H9 (cell line): Measurements from ENCODE around the gene MDGA2. TPM values are rescaled to one million over a fixed set of nuclear protein-coding genes. Genes with fewer than 3 reads are reported as not detected.

Source experiments
- DNase-seq: peaks from one replicate; pipeline ENCODE4 v3.0.0-alpha.2; 2017
- H2AFZ ChIP-seq: one replicate; pipeline ENCODE4 v1.6.1; 2013; ENCODE audit warnings: mild to moderate bottlenecking, low read length, control low read depth, moderate library complexity
- H2AK5ac ChIP-seq: 2 replicates; pipeline ENCODE4 v1.6.1; 2013; ENCODE audit warnings: low read length, control low read depth, mixed read lengths; ENCODE audit not compliant: insufficient read length
- H2BK120ac ChIP-seq: one replicate; pipeline ENCODE4 v1.6.1; 2013; ENCODE audit warnings: low read depth, mild to moderate bottlenecking, low read length, control low read depth, inconsistent platforms; ENCODE audit not compliant: poor library complexity, severe bottlenecking
- H2BK12ac ChIP-seq: 2 replicates; pipeline ENCODE4 v1.6.1; 2013; ENCODE audit warnings: low read length, control low read depth, mixed read lengths, low read depth; ENCODE audit not compliant: insufficient read length
- H2BK15ac ChIP-seq: 2 replicates; pipeline ENCODE4 v1.6.1; 2013; ENCODE audit warnings: low read depth, low read length, control low read depth
- H2BK20ac ChIP-seq: one replicate; pipeline ENCODE4 v1.6.1; 2013; ENCODE audit warnings: low read depth, mild to moderate bottlenecking, low read length, control low read depth, inconsistent platforms; ENCODE audit not compliant: poor library complexity, severe bottlenecking
- H2BK5ac ChIP-seq: 2 replicates; pipeline ENCODE4 v1.6.1; 2013; ENCODE audit warnings: low read length, control low read depth, mixed read lengths; ENCODE audit not compliant: insufficient read length
- H3K14ac ChIP-seq: 2 replicates; pipeline ENCODE4 v1.6.1; 2013; ENCODE audit warnings: low read length, control low read depth; ENCODE audit not compliant: insufficient read depth
- H3K18ac ChIP-seq: 2 replicates; pipeline ENCODE4 v1.6.1; 2013; ENCODE audit warnings: low read depth, mild to moderate bottlenecking, mixed read lengths, low read length, control low read depth; ENCODE audit not compliant: insufficient read length
- H3K23ac ChIP-seq: 2 replicates; pipeline ENCODE4 v1.6.1; 2013; ENCODE audit warnings: low read length, control low read depth, mixed read lengths, low read depth; ENCODE audit not compliant: insufficient read length
- H3K23me2 ChIP-seq: 2 replicates; pipeline ENCODE4 v1.6.1; 2013; ENCODE audit warnings: low read depth, mild to moderate bottlenecking, mixed read lengths, low read length, control low read depth; ENCODE audit not compliant: insufficient read length, poor library complexity, severe bottlenecking
- H3K27ac ChIP-seq: 2 replicates; pipeline ENCODE4 v1.5.1; 2013; ENCODE audit warnings: low read length, control low read depth, mixed read lengths, low read depth; ENCODE audit not compliant: insufficient read length
- H3K27me3 ChIP-seq: 2 replicates; pipeline ENCODE4 v1.6.1; 2013; ENCODE audit warnings: low read length, control low read depth, inconsistent platforms; ENCODE audit not compliant: insufficient read depth
- H3K4ac ChIP-seq: 2 replicates; pipeline ENCODE4 v1.6.1; 2013; ENCODE audit warnings: low read depth, mild to moderate bottlenecking, control low read depth, inconsistent platforms, low read length, moderate library complexity
- H3K4me1 ChIP-seq: 2 replicates; pipeline ENCODE4 v1.6.1; 2013; ENCODE audit warnings: low read length, control low read depth, inconsistent platforms; ENCODE audit not compliant: insufficient read depth
- H3K4me2 ChIP-seq: 2 replicates; pipeline ENCODE4 v1.6.1; 2013; ENCODE audit warnings: low read length, control low read depth, mixed read lengths; ENCODE audit not compliant: insufficient read length, insufficient read depth
- H3K56ac ChIP-seq: 2 replicates; pipeline ENCODE4 v1.6.1; 2013; ENCODE audit warnings: low read depth, mild to moderate bottlenecking, mixed read lengths, low read length, control low read depth; ENCODE audit not compliant: insufficient read length
- H3K79me1 ChIP-seq: 2 replicates; pipeline ENCODE4 v1.6.1; 2013; ENCODE audit warnings: low read depth, mild to moderate bottlenecking, moderate library complexity, low read length, control low read depth, inconsistent platforms; ENCODE audit not compliant: insufficient read depth, poor library complexity, severe bottlenecking
- H3K79me2 ChIP-seq: 2 replicates; pipeline ENCODE4 v1.6.1; 2013; ENCODE audit warnings: low read length, control low read depth, inconsistent platforms; ENCODE audit not compliant: insufficient read depth
- H3K9ac ChIP-seq: 2 replicates; pipeline ENCODE4 v1.6.1; 2013; ENCODE audit warnings: low read length, control low read depth, mixed read lengths; ENCODE audit not compliant: insufficient read length; ENCODE audit errors: extremely low read depth
- H3K9me3 ChIP-seq: one replicate; pipeline ENCODE4 v1.6.1; 2013; ENCODE audit warnings: low read depth, low read length, inconsistent platforms; ENCODE audit not compliant: control insufficient read depth
- H3T11ph ChIP-seq: one replicate; pipeline ENCODE4 v1.6.1; 2013; ENCODE audit warnings: mild to moderate bottlenecking, low read length, control low read depth, inconsistent platforms
- H4K20me1 ChIP-seq: one replicate; pipeline ENCODE4 v1.6.1; 2013; ENCODE audit not compliant: control insufficient read depth, insufficient read length, insufficient read depth
- H4K5ac ChIP-seq: 2 replicates; pipeline ENCODE4 v1.6.1; 2013; ENCODE audit warnings: low read depth, mild to moderate bottlenecking, mixed read lengths, low read length, control low read depth; ENCODE audit not compliant: insufficient read length
- H4K8ac ChIP-seq: replicated peaks from 2 replicates; pipeline ENCODE4 v1.6.1; 2013; ENCODE audit warnings: low read length, control low read depth, mixed read lengths, low read depth; ENCODE audit not compliant: insufficient read length
- H4K91ac ChIP-seq: 2 replicates; pipeline ENCODE4 v1.6.1; 2013; ENCODE audit warnings: low read depth, mild to moderate bottlenecking, moderate library complexity, mixed read lengths, low read length, control low read depth; ENCODE audit not compliant: insufficient read length
- H3K27ac Mint-ChIP-seq, 3 experiments: 2 replicates in 2 of 3; 3 replicates in 1 of 3; pipeline ENCODE4 v1.8.0; 2020 to 2021; ENCODE audit warnings: mixed read lengths in 3 of 3, mild to moderate bottlenecking in 1 of 3, moderate library complexity in 1 of 3
- H3K27me3 Mint-ChIP-seq: 2 replicates; pipeline ENCODE4 v1.8.0; 2021; ENCODE audit warnings: low read depth, mild to moderate bottlenecking, moderate library complexity, mixed read lengths
- H3K36me3 Mint-ChIP-seq, 3 experiments: 2 replicates in 2 of 3; 3 replicates in 1 of 3; pipeline ENCODE4 v1.8.0; 2020 to 2021; ENCODE audit warnings: low read depth in 3 of 3, mixed read lengths in 3 of 3; ENCODE audit not compliant: insufficient read depth in 1 of 3
- H3K4me1 Mint-ChIP-seq, 2 experiments: 2 replicates each; pipeline ENCODE4 v1.8.0; 2020; ENCODE audit warnings: mixed read lengths in 2 of 2
- H3K4me3 Mint-ChIP-seq, 2 experiments: 2 replicates in 1 of 2; 3 replicates in 1 of 2; pipeline ENCODE4 v1.8.0; 2020 to 2021; ENCODE audit warnings: mild to moderate bottlenecking in 2 of 2, mixed read lengths in 2 of 2, moderate library complexity in 1 of 2
- H3K9me3 Mint-ChIP-seq, 2 experiments: 2 replicates in 1 of 2; 3 replicates in 1 of 2; pipeline ENCODE4 v1.8.0; 2020; ENCODE audit warnings: mild to moderate bottlenecking in 2 of 2, mixed read lengths in 2 of 2, moderate library complexity in 1 of 2
- CTCF ChIP-seq: fragments of 200-600 bp; sonication (generic); conservative IDR thresholded peaks from 3 replicates; pipeline ENCODE4 v1.8.0; 2021; ENCODE audit warnings: antibody characterized with exemption, mild to moderate bottlenecking
- WGBS: extraction: QIAGEN DNeasy Blood & Tissue Kit; methylation state at CpG from one replicate; pipeline ENCODE4 v1.1.7; 2013; ENCODE audit warnings: missing lambda C conversion rate, low lambda C conversion rate, mixed read lengths; ENCODE audit not compliant: insufficient read length; ENCODE audit errors: extremely low coverage; 5-methylcytosine and 5-hydroxymethylcytosine counted together
- total RNA-seq: library from RNA; stranded (reverse); gene quantifications from 2 replicates; pipeline ENCODE4 v1.2.1, GENCODE V29; 2021

The MDGA2 gene
- total RNA-seq, 1 experiment from 2014 or later = 1.9 TPM

GRCh38 chr14:46973295-46973694 is 702.1 kb downstream of the MDGA2 start:
- Histone ChIP-seq H2BK20ac (no peak overlapping the region), H3K9me3 (no peaks in the 10 kb centered on the region), H3K79me2 (no peaks in the 10 kb centered on the region), H3K9ac (no peak overlapping the region), H2BK5ac (no peak overlapping the region), H4K91ac (no peak overlapping the region), H3K4me2 (no peak overlapping the region), H4K8ac (no peak overlapping the region), H2AK5ac (no peak overlapping the region), H2BK15ac (no peak overlapping the region), H3T11ph (no peak overlapping the region), H3K4me1 (no peaks in the 10 kb centered on the region), H3K27ac (no peak overlapping the region), H3K79me1 (no peaks in the 10 kb centered on the region), H3K56ac (no peak overlapping the region), H3K23me2 (no peaks in the 10 kb centered on the region), H2AFZ (no peak overlapping the region), H3K18ac (no peak overlapping the region), H3K4ac (no peak overlapping the region), H4K5ac (no peak overlapping the region), H3K14ac (no peak overlapping the region), H3K27me3 (no peaks in the 10 kb centered on the region), H4K20me1 (no peaks in the 10 kb centered on the region), H3K23ac (no peak overlapping the region), H2BK120ac (no peak overlapping the region), H2BK12ac (no peak overlapping the region)
- TF ChIP-seq CTCF = no peak
- Mint-ChIP-seq H3K27me3 (no peaks in the 10 kb centered on the region), H3K36me3 (no peaks in the 10 kb centered on the region), H3K4me3 (no peak overlapping the region), H3K27ac (no peak overlapping the region), H3K9me3 (no peaks in the 10 kb centered on the region), H3K4me1 (no peaks in the 10 kb centered on the region)
- no peak for DNase-seq
- no CpG with 5 or more reads among the region's 2 CpGs for WGBS
